GM15510 (cell line): Measurements from ENCODE around the gene ADISSP.

Source experiments
- POLR2A ChIP-seq: IDR thresholded peaks from 3 replicates; pipeline ENCODE4 v1.6.1; 2011; ENCODE audit warnings: borderline replicate concordance; ENCODE audit not compliant: insufficient read length; ENCODE audit errors: extremely low read depth

ADISSP gene

DNA sequence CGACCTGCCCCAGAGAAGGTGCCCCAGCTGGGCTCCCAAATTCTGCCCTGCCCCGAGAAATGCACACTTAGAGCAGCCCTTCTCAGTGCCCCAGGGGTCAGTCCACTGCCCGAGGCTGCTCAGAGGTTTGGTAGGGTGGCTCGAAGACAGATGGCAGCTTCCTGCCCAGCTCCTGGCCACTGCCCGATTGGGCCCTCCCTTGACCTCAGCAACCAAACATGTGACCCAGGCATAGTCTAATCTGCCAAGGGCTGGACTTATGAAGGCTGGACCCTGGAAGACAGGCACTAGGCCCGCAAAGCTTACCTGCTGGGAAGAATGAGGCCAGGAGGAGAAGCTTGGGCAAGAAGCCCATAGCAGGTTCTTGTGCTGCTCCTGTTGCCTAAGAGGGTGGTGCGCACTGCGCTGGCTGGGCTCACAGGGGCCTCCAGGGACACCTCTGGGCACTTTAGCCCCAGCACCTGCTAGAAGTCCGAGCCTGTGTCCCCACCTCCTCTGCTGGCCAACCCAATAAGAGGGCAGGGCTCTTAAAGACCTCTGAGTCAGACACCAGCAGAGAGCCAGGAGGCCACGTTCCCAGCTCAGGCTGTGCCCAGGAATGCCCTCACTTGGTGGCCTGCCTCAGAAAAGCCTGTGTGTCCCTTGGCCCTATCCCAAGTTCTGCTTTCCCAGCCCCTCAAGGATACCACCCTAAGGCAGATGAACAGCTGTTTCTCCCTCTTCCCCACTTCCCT lies 60.6 kb downstream of the ADISSP start:
- TF ChIP-seq POLR2A: no peak

GRCh38 chr20:3705970-3706739 lies 61.4 kb downstream of the ADISSP start:
- TF ChIP-seq POLR2A: no peak

GRCh38 chr20:3705491-3705969 lies 62.0 kb downstream of the ADISSP start:
- TF ChIP-seq POLR2A: no peak

GRCh38 chr20:3704087-3704486 lies 63.5 kb downstream of the ADISSP start:
- no peak for TF ChIP-seq POLR2A
